ENCODE measurements around the gene KRT6C.

- TF ChIP-seq GATA2 (IDR thresholded peaks at IDR 0.05; ENCODE audit: low read depth, low read length) (no peak), GATA3 (IDR thresholded peaks at IDR 0.05; ENCODE audit: low read depth, low read length) (no peak)
These were observed 31.0 kb downstream of the KRT6C start for GRCh38 chr12:52442600-52443061.
